ENCODE results near the gene SMC4. TPM values are rescaled to one million over a fixed set of nuclear protein-coding genes. Genes with fewer than 3 reads are reported as not detected.

SMC4 gene
- total and polyA plus RNA-seq, 2 of the 8 experiments (the other 6 are each of a cell fraction or from before 2014, with no cell fraction given): 26.6 to 118 TPM

- TF ChIP-seq NANOG (IDR thresholded peaks at IDR 0.05; ENCODE audit: insufficient read depth, low read depth, low read length, poor library complexity, severe bottlenecking) (no peak), CHD2 (IDR thresholded peaks at IDR 0.05; ENCODE audit: low read length) (no peak), YY1 (IDR thresholded peaks at IDR 0.05; ENCODE audit: low read depth, low read length) (no peak), RAD21 (IDR thresholded peaks at IDR 0.05 in 1 of 2, conservative IDR thresholded peaks at IDR 0.05 in 1 of 2; ENCODE audit: low read depth in 2 of 2, low read length in 2 of 2) (no peak), MAX (IDR thresholded peaks at IDR 0.05) (no peak)
Observed at GRCh38 chr3:160479376-160479775, 79.9 kb downstream of the SMC4 start (continued).
